ENCODE results near the gene PON3.
A peak's percentile ranks its signal among the peaks of the same experiment; 100 is the strongest.

Gene PON3

GRCh38 chr7:95396136-95397032, at the start of gene PON3:
PON3 (minus strand) TSS chr7:95396375; CDS start chr7:95396350, 25 bp downstream.
- no peak for DNase-seq (ENCODE audit: low spot score)

GRCh38 chr7:95444796-95445195, 48.6 kb upstream of the PON3 start:
- no peak for DNase-seq (ENCODE audit: low spot score)

- DNase-seq (ENCODE audit: low spot score): no peak
These were observed 45.1 kb upstream of the PON3 start for GRCh38 chr7:95441042-95441823.

GRCh38 chr7:95440394-95441038, 44.3 kb upstream of the PON3 start:
- DNase-seq (ENCODE audit: low spot score): no peak

GRCh38 chr7:95436407-95436806, 40.2 kb upstream of the PON3 start:
- no peak for DNase-seq (ENCODE audit: low spot score)

- DNase-seq (ENCODE audit: low spot score): no peak
These were observed 39.2 kb upstream of the PON3 start for GRCh38 chr7:95435422-95435780.

GRCh38 chr7:95434557-95435421, 38.6 kb upstream of the PON3 start, which contains the start of gene PON2:
PON2 (minus strand) TSS chr7:95435028; CDS start chr7:95434951, 77 bp downstream.
- peak; percentile 88 for DNase-seq (ENCODE audit: low spot score)

- no peak for DNase-seq (ENCODE audit: low spot score)
These were observed 37.9 kb upstream of the PON3 start for GRCh38 chr7:95433952-95434556.

GRCh38 chr7:95433129-95433528, 37.0 kb upstream of the PON3 start:
- DNase-seq (ENCODE audit: low spot score): no peak

- DNase-seq (ENCODE audit: low spot score): no peak
These were observed 36.4 kb upstream of the PON3 start for GRCh38 chr7:95432606-95433005.

GRCh38 chr7:95430864-95431263, 34.7 kb upstream of the PON3 start:
- no peak for DNase-seq (ENCODE audit: low spot score)

- no peak for DNase-seq (ENCODE audit: low spot score)
These were observed 33.2 kb upstream of the PON3 start for GRCh38 chr7:95429241-95429990.

- DNase-seq (ENCODE audit: low spot score): no peak
These were observed 31.8 kb upstream of the PON3 start for GRCh38 chr7:95427914-95428516.

- no peak for DNase-seq (ENCODE audit: low spot score)
These were observed 31.0 kb upstream of the PON3 start for GRCh38 chr7:95427166-95427565.

- no peak for DNase-seq (ENCODE audit: low spot score)
These were observed 29.5 kb upstream of the PON3 start for GRCh38 chr7:95425694-95426093.

- DNase-seq (ENCODE audit: low spot score): no peak
These were observed 28.5 kb upstream of the PON3 start for GRCh38 chr7:95424716-95425115.

GRCh38 chr7:95421847-95422444, 25.8 kb upstream of the PON3 start:
- DNase-seq (ENCODE audit: low spot score): no peak

GRCh38 chr7:95421000-95421846, 25.0 kb upstream of the PON3 start:
- DNase-seq (ENCODE audit: low spot score): no peak

GRCh38 chr7:95412075-95412474, 15.9 kb upstream of the PON3 start:
- DNase-seq (ENCODE audit: low spot score): no peak
